Stromal cell of bone marrow (primary cell): Measurements from ENCODE around the gene TMEM134.
"Not testable (repeated sequence)": the region's sequence is repeated elsewhere in the genome, so short reads cannot be mapped to it uniquely, and the experiment has no call there.

Source experiments
- DNase-seq: peaks from one replicate; pipeline ENCODE4 v3.0.0-alpha.2; 2012; ENCODE audit warnings: low read depth

The TMEM134 gene

GRCh38 chr11:67438158-67438902 lies 30.7 kb downstream of the TMEM134 start:
- DNase-seq: no peak

- no peak for DNase-seq
Observed at GRCh38 chr11:67437809-67438157, 31.3 kb downstream of the TMEM134 start.

- DNase-seq: no peak
Observed at GRCh38 chr11:67437082-67437808, 31.8 kb downstream of the TMEM134 start, which contains the start of gene PTPRCAP. Gene PTPRCAP, minus strand, starts transcription at chr11:67437682. Its CDS starts 63 bp downstream, at chr11:67437619.

- DNase-seq: no peak
Observed at GRCh38 chr11:67436459-67437081, 32.5 kb downstream of the TMEM134 start.

- no peak for DNase-seq
Observed at GRCh38 chr11:67435727-67436458, 33.2 kb downstream of the TMEM134 start.

- no peak for DNase-seq
Observed at GRCh38 chr11:67435031-67435726, 33.9 kb downstream of the TMEM134 start.

GRCh38 chr11:67434395-67434881 lies 34.6 kb downstream of the TMEM134 start:
- no peak for DNase-seq

- no peak for DNase-seq
Observed at GRCh38 chr11:67433536-67434394, 35.3 kb downstream of the TMEM134 start.

GRCh38 chr11:67432655-67433349 lies 36.2 kb downstream of the TMEM134 start:
- no peak for DNase-seq

GRCh38 chr11:67431346-67432249 lies 37.5 kb downstream of the TMEM134 start:
- no peak for DNase-seq

- no peak for DNase-seq
Observed at GRCh38 chr11:67429722-67430121, 39.3 kb downstream of the TMEM134 start.

GRCh38 chr11:67429038-67429668 lies 39.9 kb downstream of the TMEM134 start:
- DNase-seq: no peak

GRCh38 chr11:67428052-67429001 lies 40.7 kb downstream of the TMEM134 start, which contains the start of gene RPS6KB2:
Gene RPS6KB2, plus strand, starts transcription at chr11:67428494. Its CDS starts 52 bp downstream, at chr11:67428546.
- peak; percentile 95 for DNase-seq

- DNase-seq: not testable (repeated sequence)
Observed at GRCh38 chr11:67427364-67427859, 41.6 kb downstream of the TMEM134 start.

GRCh38 chr11:67423891-67424613 lies 45.0 kb downstream of the TMEM134 start:
- DNase-seq: no peak

- no peak for DNase-seq
Observed at GRCh38 chr11:67423466-67423865, 45.6 kb downstream of the TMEM134 start.
